Measurements from ENCODE around the gene TCN2.
A peak's percentile ranks its signal among the peaks of the same experiment; 100 is the strongest.

The TCN2 gene

GRCh38 chr22:30580896-30581295, 26.1 kb upstream of the TCN2 start:
- H3K4me3 ChIP-seq: no peak overlapping the region
- H3K27ac ChIP-seq: no peak overlapping the region
- no peak for TF ChIP-seq CTCF (IDR thresholded peaks at IDR 0.05)
- DNase-seq (ENCODE audit: low spot score): no peak

DNA sequence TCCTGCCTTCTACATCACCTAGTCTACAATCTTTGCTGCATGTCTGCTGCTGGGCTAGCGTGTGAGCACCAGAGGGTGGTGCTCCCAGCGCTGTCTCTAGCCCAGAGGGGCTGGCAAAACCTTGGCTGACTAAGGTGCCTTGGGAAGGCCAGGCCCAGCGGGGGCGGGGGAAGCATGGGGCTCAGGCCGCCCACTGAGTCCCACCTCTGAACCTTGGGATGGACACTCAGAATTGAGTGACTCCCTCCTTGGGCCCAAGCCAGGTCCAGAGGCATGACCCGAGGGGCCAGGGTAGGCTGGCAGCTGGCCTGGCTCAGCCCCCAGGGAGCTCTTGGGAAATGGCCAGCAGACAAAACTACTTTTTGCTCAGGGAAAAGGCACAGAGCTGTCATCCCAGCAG, 24.9 kb upstream of the TCN2 start:
- Histone ChIP-seq H3K27ac (peak overlapping the region; percentile 51 to 85), H3K4me3 (no peak overlapping the region)
- no peak for TF ChIP-seq CTCF (IDR thresholded peaks at IDR 0.05)
- no peak for DNase-seq (ENCODE audit: low spot score)

GRCh38 chr22:30582788-30583545, 24.0 kb upstream of the TCN2 start:
- no peak overlapping the region for H3K4me3 ChIP-seq
- peak overlapping the region in 1 of 2 donors; percentile 85 for H3K27ac ChIP-seq
- no peak for DNase-seq (ENCODE audit: low spot score)

DNA sequence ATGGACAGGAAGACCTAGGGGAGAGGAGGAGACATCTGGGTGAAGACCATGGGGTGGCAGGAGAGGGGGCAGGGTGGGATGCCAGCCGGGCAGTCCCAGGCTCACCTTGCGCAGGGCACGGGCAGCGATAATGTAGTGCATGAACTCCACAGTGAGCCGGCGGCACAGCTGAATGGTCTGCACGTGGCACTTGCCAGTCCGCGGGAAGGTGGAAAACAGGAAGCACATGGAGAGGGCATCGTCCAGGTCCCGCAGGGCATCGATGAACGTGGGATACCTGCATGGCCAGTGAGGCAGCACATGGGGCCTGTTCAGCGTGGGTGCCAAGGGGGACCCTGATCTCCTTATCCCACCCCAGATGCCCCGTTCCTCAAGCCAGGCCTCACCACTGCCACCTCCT, 22.5 kb upstream of the TCN2 start:
- no peak overlapping the region for H3K4me3 ChIP-seq
- no peak for DNase-seq (ENCODE audit: low spot score)
- no peak for TF ChIP-seq CTCF (IDR thresholded peaks at IDR 0.05)
- H3K27ac ChIP-seq: no peak overlapping the region

More at GRCh38 chr22:30582788-30583545, 24.0 kb upstream of the TCN2 start:
- TF ChIP-seq CTCF (IDR thresholded peaks at IDR 0.05): no peak

- TF ChIP-seq CTCF (IDR thresholded peaks at IDR 0.05): no peak
- DNase-seq (ENCODE audit: low spot score): no peak
- Histone ChIP-seq H3K27ac (no peak overlapping the region), H3K4me3 (no peak overlapping the region)
Measured at GRCh38 chr22:30586414-30586813, 20.6 kb upstream of the TCN2 start.

DNA sequence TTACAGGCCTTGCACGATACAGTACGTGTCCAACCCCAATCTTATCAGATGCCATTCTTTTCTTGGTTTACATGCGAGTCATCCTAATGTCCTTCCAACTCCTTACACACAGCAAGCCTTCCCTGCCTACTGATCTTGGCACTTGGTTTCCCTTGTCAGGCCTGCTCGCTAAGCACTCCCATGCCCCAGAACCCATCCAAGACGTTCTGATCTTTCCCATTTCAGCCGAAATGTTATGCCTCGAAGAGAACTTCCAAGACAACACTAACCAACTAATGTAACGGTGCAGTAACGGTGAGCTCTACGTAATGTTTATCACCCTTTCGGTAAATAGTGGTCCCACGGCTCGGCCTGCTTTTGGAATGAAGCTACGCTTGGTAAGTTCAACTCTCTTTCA, 15.8 kb upstream of the TCN2 start:
- Histone ChIP-seq H3K4me3 (peak overlapping the region; percentile 77), H3K27ac (peak overlapping the region; percentile 54 to 85)
- TF ChIP-seq CTCF (IDR thresholded peaks at IDR 0.05): no peak
- DNase-seq (ENCODE audit: low spot score): no peak

Data from coronary artery (tissue), 2 donors.